Right lobe of liver (tissue), 4 donors: ENCODE results near the gene ALAD.

Experiments
- POLR2A ChIP-seq: fragments of 450-650 bp; IDR thresholded peaks from one replicate; pipeline ENCODE4 v1.6.1; 2017; ENCODE audit warnings: antibody characterized with exemption, mild to moderate bottlenecking
- TF ChIP-seq, protein P1 (sequence below), 4 donors: fragments of 200-600 bp in 3 of 4; fragments of 450-650 bp in 1 of 4; IDR thresholded peaks; one replicate each; pipeline versions ENCODE4 v1.5.1 to v1.8.0; 2016 to 2022; ENCODE audit warnings: antibody characterized with exemption in 4 of 4, mild to moderate bottlenecking in 2 of 4
- donor health status: DM: no; HTN: no; CAD: no.
- donor health status: DM: no; HTN: no; CAD: no.
- donor health status: DM: no; HTN: yes; CAD: no.

DNA sequence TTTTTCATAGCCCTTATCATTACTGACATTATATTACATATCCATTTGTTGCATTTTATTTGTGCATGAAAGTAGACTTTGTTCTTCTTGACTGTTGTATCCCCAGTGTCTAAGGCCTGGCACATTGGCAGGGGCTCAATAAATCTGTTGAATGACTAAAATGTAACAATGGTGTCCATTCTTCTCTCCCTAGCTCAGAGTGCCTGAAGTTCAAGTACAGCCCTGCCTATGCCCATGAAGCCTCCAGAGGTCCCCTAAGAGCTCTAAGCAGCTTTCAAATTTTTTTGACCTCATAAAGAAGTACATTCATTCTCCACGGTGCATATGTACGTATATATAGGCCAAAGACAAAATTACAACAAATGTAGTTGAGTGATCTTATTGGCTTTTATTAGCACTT is 55.9 kb downstream of the ALAD start:
- TF ChIP-seq, protein P1, sequence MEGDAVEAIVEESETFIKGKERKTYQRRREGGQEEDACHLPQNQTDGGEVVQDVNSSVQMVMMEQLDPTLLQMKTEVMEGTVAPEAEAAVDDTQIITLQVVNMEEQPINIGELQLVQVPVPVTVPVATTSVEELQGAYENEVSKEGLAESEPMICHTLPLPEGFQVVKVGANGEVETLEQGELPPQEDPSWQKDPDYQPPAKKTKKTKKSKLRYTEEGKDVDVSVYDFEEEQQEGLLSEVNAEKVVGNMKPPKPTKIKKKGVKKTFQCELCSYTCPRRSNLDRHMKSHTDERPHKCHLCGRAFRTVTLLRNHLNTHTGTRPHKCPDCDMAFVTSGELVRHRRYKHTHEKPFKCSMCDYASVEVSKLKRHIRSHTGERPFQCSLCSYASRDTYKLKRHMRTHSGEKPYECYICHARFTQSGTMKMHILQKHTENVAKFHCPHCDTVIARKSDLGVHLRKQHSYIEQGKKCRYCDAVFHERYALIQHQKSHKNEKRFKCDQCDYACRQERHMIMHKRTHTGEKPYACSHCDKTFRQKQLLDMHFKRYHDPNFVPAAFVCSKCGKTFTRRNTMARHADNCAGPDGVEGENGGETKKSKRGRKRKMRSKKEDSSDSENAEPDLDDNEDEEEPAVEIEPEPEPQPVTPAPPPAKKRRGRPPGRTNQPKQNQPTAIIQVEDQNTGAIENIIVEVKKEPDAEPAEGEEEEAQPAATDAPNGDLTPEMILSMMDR (IDR thresholded peaks at IDR 0.05) = no peak
- TF ChIP-seq POLR2A = no peak
